ENCODE results near the gene NMNAT2.
A peak's percentile ranks its signal among the peaks of the same experiment; 100 is the strongest.

NMNAT2 gene

DNA sequence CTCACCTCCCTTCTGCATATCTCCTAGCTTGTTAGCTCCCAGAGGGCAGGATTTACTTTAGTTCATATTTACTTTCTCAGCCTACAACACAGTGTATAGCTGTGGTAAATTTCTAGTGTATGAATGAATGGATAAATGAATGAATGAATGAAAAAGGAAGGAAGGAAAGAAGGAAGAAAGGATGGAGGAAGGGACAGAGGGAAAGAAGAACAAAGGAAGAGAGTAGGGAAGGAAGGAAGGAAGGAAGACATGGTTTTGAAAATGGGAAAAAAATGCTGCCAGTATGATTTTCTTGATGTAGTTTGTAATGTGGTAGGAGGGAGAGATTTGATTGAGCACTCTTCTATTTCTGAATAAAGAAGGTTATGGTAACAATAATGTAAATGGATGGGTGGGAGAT lies 185.1 kb downstream of the NMNAT2 start:
- DNase-seq, result no peak

DNA sequence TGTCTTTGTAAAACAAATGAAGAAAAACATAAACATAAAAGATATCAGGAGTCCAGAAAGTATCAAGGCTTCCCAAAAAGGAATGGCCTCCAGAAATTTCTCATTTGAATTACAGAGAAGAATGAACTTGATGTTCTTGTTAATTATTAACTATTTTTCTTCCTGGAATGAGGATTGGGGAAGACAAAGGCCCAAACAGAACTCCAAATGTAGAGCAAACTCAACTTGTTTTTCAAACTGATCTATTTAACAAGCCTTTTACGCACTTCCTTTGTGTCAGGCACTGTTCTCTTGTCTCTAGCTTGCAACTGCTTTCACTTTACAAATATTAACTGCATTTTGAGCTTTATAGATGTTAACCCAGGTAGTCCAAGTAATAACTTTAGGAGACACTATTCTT lies 186.6 kb downstream of the NMNAT2 start:
- no peak for DNase-seq

DNA sequence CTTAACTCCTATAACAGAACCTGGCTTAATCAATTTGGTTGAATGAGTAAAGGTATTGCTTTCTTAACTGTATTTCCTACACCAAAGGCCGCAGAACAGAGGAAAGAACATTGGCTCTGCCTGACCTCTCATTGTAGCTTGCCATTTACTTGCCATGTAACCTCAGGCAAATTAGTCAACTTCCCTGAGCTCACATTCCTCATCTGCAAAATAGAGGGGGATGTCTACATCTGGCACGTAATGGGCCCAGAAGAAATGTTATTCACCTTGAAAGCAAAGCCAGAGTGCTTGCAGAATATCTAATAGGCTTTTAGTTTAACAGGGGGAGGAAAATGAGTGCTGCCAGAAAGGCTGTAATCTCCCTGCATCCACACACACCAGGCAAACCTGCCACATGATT lies 187.8 kb downstream of the NMNAT2 start:
- DNase-seq, result no peak

DNA sequence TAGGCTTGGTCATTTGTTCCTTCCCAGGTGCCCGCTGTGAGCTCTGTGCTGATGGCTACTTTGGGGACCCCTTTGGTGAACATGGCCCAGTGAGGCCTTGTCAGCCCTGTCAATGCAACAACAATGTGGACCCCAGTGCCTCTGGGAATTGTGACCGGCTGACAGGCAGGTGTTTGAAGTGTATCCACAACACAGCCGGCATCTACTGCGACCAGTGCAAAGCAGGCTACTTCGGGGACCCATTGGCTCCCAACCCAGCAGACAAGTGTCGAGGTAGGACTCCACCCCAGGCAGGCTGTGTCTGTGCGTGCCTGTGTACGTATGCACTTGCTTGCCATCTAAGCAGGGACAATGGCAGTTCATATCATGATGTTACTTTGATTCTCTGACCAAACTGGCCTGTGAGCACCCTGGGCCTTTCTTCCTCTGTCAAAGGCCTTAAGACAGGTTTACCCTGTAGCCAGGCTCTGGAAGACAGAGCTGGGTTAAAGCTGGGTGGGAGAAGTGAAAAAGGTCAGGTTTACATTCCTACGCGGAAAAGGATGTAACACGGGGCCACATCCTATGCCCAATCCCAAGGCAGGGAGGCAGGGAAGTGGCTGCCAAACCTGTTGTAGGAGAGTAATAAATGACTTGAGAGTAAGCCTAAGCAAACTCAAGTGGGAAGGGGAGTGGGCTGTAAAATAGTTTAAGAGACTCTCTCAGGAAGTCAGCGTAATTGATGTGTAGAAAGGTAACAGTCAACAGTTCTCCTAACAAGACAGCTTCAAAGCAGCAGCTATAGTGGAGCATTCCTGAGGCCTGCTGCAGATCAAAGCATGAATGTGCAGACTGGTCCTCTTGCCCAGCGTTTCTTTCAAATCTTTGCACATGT lies 189.6 kb downstream of the NMNAT2 start:
- no peak for DNase-seq

DNA sequence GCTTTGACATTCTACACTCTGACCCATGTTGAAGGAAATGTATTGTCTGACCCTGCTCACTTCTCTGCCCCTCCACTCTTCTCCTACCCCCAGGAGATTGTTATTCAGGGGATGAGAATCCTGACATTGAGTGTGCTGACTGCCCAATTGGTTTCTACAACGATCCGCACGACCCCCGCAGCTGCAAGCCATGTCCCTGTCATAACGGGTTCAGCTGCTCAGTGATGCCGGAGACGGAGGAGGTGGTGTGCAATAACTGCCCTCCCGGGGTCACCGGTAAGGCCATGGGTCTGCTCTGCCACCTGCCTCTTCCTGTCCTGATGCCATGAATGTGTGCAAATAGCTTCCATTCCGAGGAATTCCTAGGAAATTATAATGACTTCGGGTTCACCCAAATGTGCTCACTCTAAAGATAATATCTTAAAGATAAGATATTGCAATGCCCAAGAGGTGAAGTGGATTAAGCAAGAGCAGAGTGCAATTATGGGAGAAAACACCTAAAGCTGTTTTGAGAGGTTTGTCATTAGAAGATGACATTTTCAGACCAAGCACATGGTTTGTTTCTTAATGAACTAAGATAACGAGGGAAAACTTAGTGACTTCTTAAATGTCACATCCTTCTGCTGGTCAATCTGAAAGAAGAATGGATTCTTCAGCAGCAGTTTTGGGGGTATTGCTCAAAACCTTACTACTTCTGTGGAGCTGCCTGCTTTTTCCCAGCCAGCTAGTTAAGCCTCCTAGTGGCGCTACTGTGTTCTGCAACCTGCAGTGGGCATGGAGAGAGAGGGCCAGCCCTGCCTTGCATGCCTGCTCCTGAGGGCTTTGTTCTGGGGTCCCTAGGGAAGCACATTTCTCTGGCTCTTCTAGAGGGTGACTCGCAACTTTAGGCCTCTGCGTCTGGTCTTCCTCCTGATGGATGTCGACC lies 190.5 kb downstream of the NMNAT2 start:
- peak; percentile 37 for DNase-seq

GRCh38 chr1:183226963-183227362 lies 191.2 kb downstream of the NMNAT2 start:
- no peak for DNase-seq

GRCh38 chr1:183226361-183226760 lies 191.8 kb downstream of the NMNAT2 start:
- DNase-seq, result no peak

DNA sequence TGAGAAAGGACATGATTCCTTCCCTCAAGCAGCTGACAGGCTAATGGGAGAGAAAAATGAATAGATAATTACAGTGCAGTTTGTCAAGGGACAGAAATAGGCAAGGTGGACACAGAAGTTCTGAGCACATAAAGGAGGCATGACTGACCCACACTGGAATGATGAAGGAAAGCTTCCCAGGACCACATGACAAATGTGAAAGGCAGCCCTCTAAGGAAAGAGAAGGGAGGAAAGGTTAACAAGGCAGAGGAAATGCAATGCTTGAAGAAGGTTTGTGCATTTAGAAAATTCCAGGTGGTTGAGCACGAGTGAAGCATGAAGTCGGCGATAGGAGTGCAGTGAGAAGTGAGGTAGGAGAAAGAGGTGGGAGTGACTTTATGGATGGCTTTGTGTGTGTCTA lies 194.7 kb downstream of the NMNAT2 start:
- DNase-seq, result no peak

- DNase-seq, result no peak
Observed at GRCh38 chr1:183222909-183223308, 195.3 kb downstream of the NMNAT2 start.

GRCh38 chr1:183219616-183220009 lies 198.6 kb downstream of the NMNAT2 start:
- DNase-seq, result no peak

GRCh38 chr1:183218971-183219615 lies 199.1 kb downstream of the NMNAT2 start:
- DNase-seq, result no peak

GRCh38 chr1:183218027-183218618 lies 200.1 kb downstream of the NMNAT2 start:
- DNase-seq, result no peak

GRCh38 chr1:183215936-183216335 lies 202.2 kb downstream of the NMNAT2 start:
- DNase-seq, result no peak

DNA sequence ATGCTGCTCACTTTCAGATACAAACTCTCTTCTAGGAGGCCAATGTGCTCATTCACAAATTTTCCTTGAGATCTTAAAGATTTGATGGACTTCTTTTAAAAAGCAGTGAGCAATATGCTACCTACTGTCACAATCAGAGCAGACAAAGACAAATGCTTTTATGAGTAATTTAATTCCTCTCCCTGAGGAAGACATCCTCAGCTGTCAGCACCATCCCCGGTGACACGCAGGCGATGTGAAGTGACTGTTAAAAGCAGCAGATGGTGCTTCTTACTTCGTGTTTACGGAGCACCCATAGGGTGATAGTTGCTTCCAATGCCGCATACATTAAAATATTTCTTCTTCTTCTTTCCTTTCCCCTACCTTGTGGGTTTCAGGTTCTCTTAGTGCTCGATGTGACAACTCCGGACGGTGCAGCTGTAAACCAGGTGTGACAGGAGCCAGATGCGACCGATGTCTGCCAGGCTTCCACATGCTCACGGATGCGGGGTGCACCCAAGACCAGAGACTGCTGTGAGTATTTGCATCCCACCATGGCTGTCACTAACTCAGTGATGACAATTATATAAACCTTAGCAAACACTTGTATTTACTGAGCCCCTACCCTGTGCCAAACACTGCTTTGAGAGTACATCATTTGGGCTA lies 203.0 kb downstream of the NMNAT2 start:
- no peak for DNase-seq

DNA sequence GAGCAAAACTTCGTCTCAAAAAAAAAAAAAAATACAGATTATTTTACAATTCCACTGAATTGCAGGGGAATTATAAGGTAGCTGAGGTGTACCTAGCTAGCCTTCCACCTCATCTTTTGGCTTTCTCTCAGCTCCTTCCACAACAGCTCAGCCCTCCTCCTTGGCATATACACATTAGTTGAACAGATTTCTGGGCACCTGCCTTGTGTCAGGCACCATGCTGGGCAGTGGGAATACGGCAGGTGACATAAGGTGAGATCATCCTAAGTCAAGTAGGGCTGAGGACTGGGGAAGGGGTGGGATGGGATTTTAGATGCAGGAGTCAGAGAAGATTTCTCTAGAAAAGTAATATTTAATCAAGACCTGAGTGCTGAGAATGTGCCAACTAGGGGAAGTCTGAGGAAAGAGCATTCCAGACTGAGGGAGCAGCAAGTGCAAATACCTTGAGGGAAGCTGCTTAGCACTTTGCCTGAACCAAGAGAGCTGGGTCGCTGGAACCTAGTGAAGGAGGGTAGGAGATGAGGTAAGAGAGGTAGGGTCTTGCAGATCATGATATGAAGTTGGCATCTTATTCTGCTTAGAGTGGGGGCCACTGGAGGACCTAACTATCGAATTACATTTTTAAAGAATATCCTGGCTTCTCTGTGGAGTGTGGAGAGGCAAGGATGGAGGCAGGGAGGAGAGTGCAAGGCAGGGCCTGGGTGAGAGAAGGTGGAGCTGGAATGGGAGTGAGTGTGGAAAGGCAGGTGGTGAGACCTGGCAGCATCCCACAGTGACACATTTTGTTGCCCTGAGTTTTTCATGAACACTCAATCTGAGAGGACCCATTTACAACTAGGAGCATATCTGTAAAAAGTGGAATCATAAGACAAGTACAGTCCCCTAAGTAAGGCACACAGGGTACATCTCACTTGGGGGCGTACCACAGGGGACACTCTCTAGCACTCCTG lies 203.9 kb downstream of the NMNAT2 start:
- DNase-seq, result no peak

DNA sequence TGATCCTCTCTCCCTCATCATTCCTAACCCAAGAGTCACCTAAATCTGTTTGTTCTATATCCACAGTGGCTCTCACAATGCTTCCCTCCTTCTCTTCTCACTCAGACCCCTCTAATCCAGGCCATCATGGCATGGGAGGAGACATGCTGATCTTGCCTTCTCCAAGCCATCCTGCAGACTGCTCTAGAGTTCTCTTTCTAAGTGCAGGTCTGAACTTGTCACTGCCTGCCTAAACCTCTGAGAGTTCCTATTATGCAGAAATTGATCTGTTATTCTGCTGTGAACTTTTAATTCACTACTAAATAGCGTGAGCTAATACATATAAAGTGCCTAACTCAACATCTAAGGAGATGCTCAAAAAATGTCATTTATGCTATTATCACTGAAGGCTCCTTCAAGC lies 205.3 kb downstream of the NMNAT2 start:
- DNase-seq, result no peak

DNA sequence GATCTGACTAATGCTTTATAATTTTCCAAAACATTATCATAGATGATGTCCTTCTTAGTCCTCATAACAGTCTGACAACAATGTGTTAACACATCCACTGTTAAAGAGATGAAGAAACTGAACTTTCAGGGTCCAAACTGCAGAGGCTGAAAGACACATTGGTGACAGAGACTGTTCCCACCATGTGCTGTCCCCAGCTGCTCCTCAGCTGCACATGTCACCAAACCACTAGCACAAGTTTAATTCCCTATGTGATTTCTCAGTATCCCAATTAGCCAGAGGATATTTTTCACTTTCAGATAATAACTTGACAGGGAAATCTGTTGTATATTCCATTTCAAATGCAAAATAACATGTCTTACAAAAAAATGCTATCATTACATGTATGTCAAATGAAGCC lies 207.5 kb downstream of the NMNAT2 start:
- no peak for DNase-seq

- DNase-seq, result no peak
Observed at GRCh38 chr1:183209533-183210158, 208.5 kb downstream of the NMNAT2 start.

- DNase-seq, result no peak
Observed at GRCh38 chr1:183206538-183207122, 211.6 kb downstream of the NMNAT2 start.

GRCh38 chr1:183205196-183205781 lies 212.9 kb downstream of the NMNAT2 start:
- DNase-seq, result no peak

Measured in activated CD4-positive, CD25-positive, alpha-beta regulatory T cell treated with anti-CD3 and anti-CD28 coated beads, Interleukin-2, amount 50 U/mL, for 72 hours (primary cell).